ENCODE data around the gene C6orf132. TPM values are rescaled to one million over a fixed set of nuclear protein-coding genes. Genes with fewer than 3 reads are reported as not detected.

C6orf132 gene
- total RNA-seq, 3 donors from 2014 or later = 22.2 to 67.6 (median 57.6) TPM

GRCh38 chr6:42068173-42068572 is 74.2 kb downstream of the C6orf132 start:
- Histone ChIP-seq H3K4me1 (ENCODE audit: low read depth) (no peaks in the 10 kb centered on the region), H3K9me3 (no peaks in the 10 kb centered on the region), H3K36me3 (ENCODE audit: low read depth) (peaks cover 3% of the 10 kb centered on the region), H3K4me3 (no peak overlapping the region)
- intact Hi-C loops (cut with DNase I, micrococcal nuclease) = no loop called here
- ATAC-seq = no peak
- no peak for DNase-seq
- TF ChIP-seq CTCF (IDR thresholded peaks at IDR 0.05) = no peak

- Histone ChIP-seq H3K36me3 (ENCODE audit: low read depth) (peaks cover 8% of the 10 kb centered on the region), H3K4me1 (ENCODE audit: low read depth) (no peaks in the 10 kb centered on the region), H3K9me3 (no peaks in the 10 kb centered on the region), H3K4me3 (no peak overlapping the region)
- no peak for TF ChIP-seq CTCF (IDR thresholded peaks at IDR 0.05)
- intact Hi-C loops (cut with DNase I, micrococcal nuclease) = no loop called here
- DNase-seq (no peak), ATAC-seq (no peak)
Observed at GRCh38 chr6:42066156-42066675, 76.2 kb downstream of the C6orf132 start.

- TF ChIP-seq CTCF (IDR thresholded peaks at IDR 0.05) = no peak
- intact Hi-C loops (cut with DNase I, micrococcal nuclease) = no loop called here
- H3K36me3 ChIP-seq (ENCODE audit: low read depth) = peaks cover 17% of the 10 kb centered on the region
- DNase-seq (no peak), ATAC-seq (no peak)
- H3K9me3 ChIP-seq = no peaks in the 10 kb centered on the region
- no peak overlapping the region for H3K4me3 ChIP-seq
- H3K4me1 ChIP-seq (ENCODE audit: low read depth) = no peaks in the 10 kb centered on the region
Observed at GRCh38 chr6:42059743-42060142, 82.7 kb downstream of the C6orf132 start.

- TF ChIP-seq CTCF (IDR thresholded peaks at IDR 0.05) = no peak
- ATAC-seq = no peak
- intact Hi-C loops (cut with DNase I, micrococcal nuclease) = no loop called here
- no peaks in the 10 kb centered on the region for H3K9me3 ChIP-seq
- H3K36me3 ChIP-seq (ENCODE audit: low read depth) = peaks cover 9% of the 10 kb centered on the region
- peaks cover 12% of the 10 kb centered on the region for H3K4me1 ChIP-seq (ENCODE audit: low read depth)
- DNase-seq = no peak
- no peak overlapping the region for H3K4me3 ChIP-seq
Observed at GRCh38 chr6:42053601-42054000, 88.8 kb downstream of the C6orf132 start.

GRCh38 chr6:42051268-42051653 is 91.2 kb downstream of the C6orf132 start:
- no peaks in the 10 kb centered on the region for H3K9me3 ChIP-seq
- DNase-seq = no peak
- intact Hi-C loops (cut with DNase I, micrococcal nuclease) = no loop called here
- H3K4me3 ChIP-seq = no peak overlapping the region
- TF ChIP-seq CTCF (IDR thresholded peaks at IDR 0.05) = no peak
- H3K36me3 ChIP-seq (ENCODE audit: low read depth) = peaks cover 9% of the 10 kb centered on the region
- peaks cover 19% of the 10 kb centered on the region for H3K4me1 ChIP-seq (ENCODE audit: low read depth)
- ATAC-seq = no peak

Other genes with a start within 250 kb of the C6orf132 start
- gene USP49, start 247.2 kb downstream of the C6orf132 start, total RNA-seq = 1 to 10 TPM; 2.8 to 3.7 (median 3.2) TPM
- 10 to 100 TPM; 15.5 to 21.2 (median 18.6) TPM for gene MED20, start 221.5 kb downstream of the C6orf132 start, total RNA-seq
- 10 to 100 TPM in 2 of 3 donors, 1 to 10 TPM in 1; 7.5 to 10.5 (median 10.2) TPM for gene BYSL, start 221.1 kb downstream of the C6orf132 start, total RNA-seq
- 10 to 100 TPM; 51.2 to 69.1 (median 60.0) TPM for gene CCND3, start 200.8 kb downstream of the C6orf132 start, total RNA-seq
- 10 to 100 TPM; 22.1 to 35.2 (median 25.0) TPM for gene TAF8, start 92.1 kb downstream of the C6orf132 start, total RNA-seq
- gene GUCA1A, start 30.7 kb upstream of the C6orf132 start, total RNA-seq = not detected
- gene GUCA1B, start 52.3 kb upstream of the C6orf132 start, total RNA-seq = 1 to 10 TPM in 1 of 3 donors, under 1 TPM in 2; 0.81 to 3.1 (median 0.99) TPM
- gene MRPS10, start 75.2 kb upstream of the C6orf132 start, total RNA-seq = 10 to 100 TPM; 22.2 to 31.7 (median 31.5) TPM

Measured in mucosa of descending colon (tissue), 3 donors.